ENCODE measurements around the gene NOP56. TPM values are rescaled to one million over a fixed set of nuclear protein-coding genes. Genes with fewer than 3 reads are reported as not detected.

The NOP56 gene
- total RNA-seq, 1 donor from 2014 or later, result 144 TPM

GRCh38 chr20:2690718-2691117 lies 38.3 kb downstream of the NOP56 start:
- DNase-seq (ENCODE audit: low spot score), result no peak
- no peak for TF ChIP-seq CTCF (IDR thresholded peaks at IDR 0.05; ENCODE audit: unreplicated experiment)
- H3K36me3 Mint-ChIP-seq (ENCODE audit: low read depth, unreplicated experiment), result peaks cover 19% of the 10 kb centered on the region
- no peaks in the 10 kb centered on the region for H3K9me3 Mint-ChIP-seq (ENCODE audit: unreplicated experiment)
- peaks cover 20% of the 10 kb centered on the region for H3K4me1 Mint-ChIP-seq (ENCODE audit: unreplicated experiment)
- peaks cover 37% of the 10 kb centered on the region for H3K27me3 Mint-ChIP-seq (ENCODE audit: unreplicated experiment)
- H3K4me3 Mint-ChIP-seq (ENCODE audit: unreplicated experiment), result peak overlapping the region; percentile 95
- H3K27ac Mint-ChIP-seq (ENCODE audit: unreplicated experiment), result peak overlapping the region; percentile 68

GRCh38 chr20:2691127-2691526 lies 38.7 kb downstream of the NOP56 start:
- no peak for DNase-seq (ENCODE audit: low spot score)
- peak overlapping the region; percentile 95 for H3K4me3 Mint-ChIP-seq (ENCODE audit: unreplicated experiment)
- H3K9me3 Mint-ChIP-seq (ENCODE audit: unreplicated experiment), result no peaks in the 10 kb centered on the region
- H3K36me3 Mint-ChIP-seq (ENCODE audit: low read depth, unreplicated experiment), result peaks cover 19% of the 10 kb centered on the region
- H3K27ac Mint-ChIP-seq (ENCODE audit: unreplicated experiment), result peak overlapping the region; percentile 68
- H3K27me3 Mint-ChIP-seq (ENCODE audit: unreplicated experiment), result peaks cover 37% of the 10 kb centered on the region
- no peak for TF ChIP-seq CTCF (IDR thresholded peaks at IDR 0.05; ENCODE audit: unreplicated experiment)
- H3K4me1 Mint-ChIP-seq (ENCODE audit: unreplicated experiment), result peaks cover 23% of the 10 kb centered on the region

GRCh38 chr20:2691663-2692035 lies 39.2 kb downstream of the NOP56 start:
- Mint-ChIP-seq H3K27me3 (ENCODE audit: unreplicated experiment) (peaks cover 37% of the 10 kb centered on the region), H3K4me1 (ENCODE audit: unreplicated experiment) (peaks cover 23% of the 10 kb centered on the region), H3K27ac (ENCODE audit: unreplicated experiment) (peak overlapping the region; percentile 58), H3K4me3 (ENCODE audit: unreplicated experiment) (peak overlapping the region; percentile 95), H3K9me3 (ENCODE audit: unreplicated experiment) (no peaks in the 10 kb centered on the region), H3K36me3 (ENCODE audit: low read depth, unreplicated experiment) (peaks cover 19% of the 10 kb centered on the region)
- TF ChIP-seq CTCF (IDR thresholded peaks at IDR 0.05; ENCODE audit: unreplicated experiment), result no peak
- DNase-seq (ENCODE audit: low spot score), result no peak

GRCh38 chr20:2692036-2692885 lies 39.8 kb downstream of the NOP56 start, which contains the start of gene EBF4:
TSS of gene EBF4 (plus strand) at chr20:2692780. CDS start at chr20:2693646, 866 bp downstream.
- H3K4me1 Mint-ChIP-seq (ENCODE audit: unreplicated experiment), result peaks cover 23% of the 10 kb centered on the region
- peaks cover 19% of the 10 kb centered on the region for H3K36me3 Mint-ChIP-seq (ENCODE audit: low read depth, unreplicated experiment)
- H3K27ac Mint-ChIP-seq (ENCODE audit: unreplicated experiment), result peak within 1 kb of the TSS; percentile 58
- H3K9me3 Mint-ChIP-seq (ENCODE audit: unreplicated experiment), result no peaks in the 10 kb centered on the region
- DNase-seq (ENCODE audit: low spot score), result no peak
- no peak for TF ChIP-seq CTCF (IDR thresholded peaks at IDR 0.05; ENCODE audit: unreplicated experiment)
- peak within 1 kb of the TSS; percentile 95 for H3K4me3 Mint-ChIP-seq (ENCODE audit: unreplicated experiment)
- peaks cover 41% of the 10 kb centered on the region for H3K27me3 Mint-ChIP-seq (ENCODE audit: unreplicated experiment)

- peaks cover 23% of the 10 kb centered on the region for H3K4me1 Mint-ChIP-seq (ENCODE audit: unreplicated experiment)
- TF ChIP-seq CTCF (IDR thresholded peaks at IDR 0.05; ENCODE audit: unreplicated experiment), result no peak
- no peaks in the 10 kb centered on the region for H3K9me3 Mint-ChIP-seq (ENCODE audit: unreplicated experiment)
- H3K27ac Mint-ChIP-seq (ENCODE audit: unreplicated experiment), result no peak overlapping the region
- peaks cover 41% of the 10 kb centered on the region for H3K27me3 Mint-ChIP-seq (ENCODE audit: unreplicated experiment)
- H3K4me3 Mint-ChIP-seq (ENCODE audit: unreplicated experiment), result no peak overlapping the region
- DNase-seq (ENCODE audit: low spot score), result no peak
- H3K36me3 Mint-ChIP-seq (ENCODE audit: low read depth, unreplicated experiment), result peaks cover 19% of the 10 kb centered on the region
Measured at GRCh38 chr20:2692886-2693285, 40.5 kb downstream of the NOP56 start.

All from endothelial cell (in vitro differentiated cells).